NK-92 (cell line): Measurements from ENCODE around the gene RAD51B.
"Not testable (repeated sequence)": the region's sequence is repeated elsewhere in the genome, so short reads cannot be mapped to it uniquely, and the experiment has no call there.

Experiments
- DNase-seq: peaks from one replicate; lab custom pipeline; 2025; ENCODE audit not compliant: unreplicated experiment; lab: John Stamatoyannopoulos, UW

Gene RAD51B

GRCh38 chr14:68292441-68293215 is 473.0 kb downstream of the RAD51B start:
- no peak for DNase-seq

GRCh38 chr14:68293404-68293803 is 473.8 kb downstream of the RAD51B start:
- DNase-seq, result no peak

DNA sequence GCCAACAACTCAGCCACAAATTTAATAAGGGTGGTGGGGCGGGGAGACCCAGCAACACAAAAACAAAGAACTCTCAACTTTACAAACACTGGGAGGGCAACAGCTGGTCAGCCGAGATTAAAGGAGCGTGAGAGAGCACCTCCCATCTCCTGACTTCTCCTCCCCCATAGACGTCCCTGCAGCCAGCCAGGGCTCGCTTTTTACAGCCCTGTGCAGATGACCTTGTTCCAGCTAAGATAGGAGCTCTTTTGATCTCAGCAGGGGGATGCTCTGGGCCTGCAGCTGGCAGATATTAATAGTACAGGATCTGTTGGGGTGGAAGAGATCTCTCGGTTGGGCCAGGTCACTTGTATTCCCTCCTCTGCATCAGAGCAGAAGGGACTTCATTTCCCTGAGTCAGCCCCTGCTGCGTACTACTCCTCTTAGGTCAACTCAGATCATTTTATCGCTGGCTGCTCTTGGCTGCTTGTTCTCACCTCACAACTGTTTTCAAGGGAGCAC is 475.8 kb downstream of the RAD51B start:
- no peak for DNase-seq

- no peak for DNase-seq
Observed at GRCh38 chr14:68297039-68297438, 477.5 kb downstream of the RAD51B start.

- no peak for DNase-seq
Observed at GRCh38 chr14:68297876-68298468, 478.4 kb downstream of the RAD51B start.

DNA sequence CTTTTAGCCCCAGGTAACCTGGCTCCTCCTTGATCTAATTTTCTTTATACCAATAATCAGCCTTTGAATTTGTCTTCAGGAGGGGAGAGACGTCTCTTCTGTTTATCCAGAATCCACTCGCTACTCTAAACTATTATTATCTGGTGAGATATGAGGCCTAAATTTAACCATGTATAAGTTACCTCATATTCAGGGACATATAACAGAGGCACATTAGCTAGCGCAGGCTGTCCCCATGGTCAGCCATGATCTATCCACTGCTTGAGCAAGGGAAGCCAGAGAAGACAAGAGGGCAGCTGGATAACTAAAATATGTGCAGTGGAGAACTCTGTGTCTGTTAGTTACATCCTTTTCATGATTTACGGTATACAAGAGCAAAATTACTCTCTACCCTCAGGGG is 481.0 kb downstream of the RAD51B start:
- DNase-seq, result no peak

- DNase-seq, result no peak
Observed at GRCh38 chr14:68301219-68301618, 481.6 kb downstream of the RAD51B start.

GRCh38 chr14:68302938-68303337 is 483.4 kb downstream of the RAD51B start:
- DNase-seq, result not testable (repeated sequence)

GRCh38 chr14:68305738-68306137 is 486.2 kb downstream of the RAD51B start:
- no peak for DNase-seq

DNA sequence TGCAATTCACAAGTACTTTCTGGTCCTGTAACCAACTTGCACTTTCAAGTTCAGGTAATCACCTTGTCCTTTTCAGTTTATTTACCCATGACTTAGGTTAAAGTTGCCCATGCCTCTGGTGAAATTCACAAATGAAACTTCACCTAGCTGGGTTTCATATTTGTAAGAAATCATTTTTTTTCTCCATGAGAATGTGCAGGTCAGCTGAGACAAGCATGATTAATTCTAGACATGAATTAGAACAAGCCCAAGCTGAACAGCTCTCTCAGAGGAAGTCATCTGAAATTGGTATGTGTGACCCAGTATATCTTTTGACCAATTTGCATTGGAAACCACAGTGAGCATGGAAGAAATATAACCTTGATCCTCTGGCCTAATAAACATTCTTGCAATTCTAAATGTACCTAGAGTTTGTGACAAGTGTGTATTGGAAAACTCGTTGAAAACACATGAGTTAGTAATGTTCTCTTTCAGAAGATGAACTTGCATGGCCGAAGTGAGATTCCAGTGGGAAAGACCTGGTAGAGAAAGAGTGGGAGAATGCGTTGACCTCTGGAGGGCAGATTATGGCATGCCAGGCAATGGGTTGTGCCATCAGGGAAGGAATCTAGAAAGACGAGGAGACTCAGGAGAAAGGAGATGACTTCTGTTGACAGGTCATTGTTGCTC is 486.8 kb downstream of the RAD51B start:
- no peak for DNase-seq

GRCh38 chr14:68306934-68307789 is 487.6 kb downstream of the RAD51B start:
- no peak for DNase-seq

DNA sequence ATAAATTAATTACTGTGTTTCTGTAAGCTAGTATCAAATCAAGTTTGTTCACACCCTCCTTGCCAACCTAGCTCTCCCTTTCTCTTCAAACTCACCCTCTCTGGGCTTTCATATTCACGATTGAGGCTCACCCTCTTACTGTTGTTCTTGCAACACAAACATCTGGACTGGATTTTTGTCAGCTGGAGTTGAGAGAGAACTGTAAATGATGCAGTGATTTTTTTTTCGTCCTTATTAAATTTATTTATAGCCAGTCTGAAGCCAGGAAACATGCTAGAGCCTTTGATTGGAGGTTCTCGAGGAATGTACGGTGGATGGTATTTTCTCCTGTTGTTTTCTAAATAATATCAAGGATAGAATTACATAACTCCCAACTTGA is 488.2 kb downstream of the RAD51B start:
- no peak for DNase-seq

- no peak for DNase-seq
Observed at GRCh38 chr14:68308726-68309520, 489.3 kb downstream of the RAD51B start.

- no peak for DNase-seq
Observed at GRCh38 chr14:68309616-68310015, 490.0 kb downstream of the RAD51B start.

DNA sequence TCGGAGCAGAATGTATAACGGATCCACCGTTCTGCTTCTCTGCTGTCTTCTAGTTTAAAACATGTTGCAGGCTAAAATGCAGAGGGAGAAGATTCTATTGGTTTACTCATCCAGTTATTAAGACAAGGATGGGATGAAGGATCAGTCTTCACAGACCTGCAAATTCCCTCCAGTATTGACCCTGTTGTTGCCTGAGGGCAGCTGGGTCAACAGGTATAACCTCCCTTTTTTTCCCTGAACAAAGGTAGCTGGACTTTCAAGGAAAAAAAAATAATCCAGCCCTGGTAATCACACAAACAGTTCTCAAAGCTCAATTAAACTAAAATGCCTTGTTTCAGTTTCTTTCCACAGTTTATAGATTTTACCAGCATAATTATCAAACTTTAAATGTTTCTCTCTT is 492.7 kb downstream of the RAD51B start:
- DNase-seq, result no peak

GRCh38 chr14:68312884-68313610 is 493.5 kb downstream of the RAD51B start:
- no peak for DNase-seq

- DNase-seq, result no peak
Observed at GRCh38 chr14:68314642-68315041, 495.1 kb downstream of the RAD51B start.

- no peak for DNase-seq
Observed at GRCh38 chr14:68315081-68315480, 495.5 kb downstream of the RAD51B start.

DNA sequence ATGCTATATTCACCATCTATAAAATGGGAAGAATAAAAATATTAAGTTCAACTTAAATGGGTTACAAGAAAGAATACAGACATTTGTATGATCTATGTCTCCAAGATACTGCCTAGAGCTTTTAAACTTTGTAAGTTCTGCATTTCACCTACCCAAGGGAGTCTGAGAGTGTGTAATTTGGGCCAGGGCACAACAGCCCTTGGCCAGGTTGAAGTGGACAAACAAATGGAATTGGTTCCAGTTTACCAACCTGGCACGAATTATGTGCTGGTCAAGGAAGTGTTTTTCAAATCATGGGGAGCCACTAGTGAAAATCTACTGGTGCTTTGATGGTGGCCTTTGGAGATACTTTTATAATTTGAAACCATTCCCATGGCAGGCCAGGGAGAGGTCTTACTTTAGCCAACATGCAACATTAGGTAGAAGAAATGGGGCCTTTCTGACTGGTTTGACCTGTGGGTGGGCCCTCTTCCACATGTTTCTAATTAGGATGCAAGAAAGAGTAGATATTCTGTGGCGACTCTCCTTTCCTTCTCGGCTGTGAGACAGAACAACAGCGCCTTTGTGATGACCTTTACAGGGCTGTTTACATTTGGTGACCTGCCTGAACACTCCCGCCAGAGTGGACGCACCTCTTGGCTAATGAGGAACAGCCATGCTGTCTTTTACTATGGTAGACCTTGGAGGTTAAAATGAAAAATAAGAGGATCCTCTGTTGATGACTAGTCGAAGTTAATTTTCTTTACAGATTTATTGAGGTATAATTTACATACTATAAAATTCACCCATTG is 496.7 kb downstream of the RAD51B start:
- no peak for DNase-seq
